Hippocampal formation (tissue), 2 donors: Measurements from ENCODE around the gene LYSMD4.
"Not testable (repeated sequence)": the region's sequence is repeated elsewhere in the genome, so short reads cannot be mapped to it uniquely, and the experiment has no call there.

Source experiments
- DNase-seq, 2 donors: peaks; one replicate each; lab custom pipeline; 2025; lab: John Stamatoyannopoulos, UW

Gene LYSMD4

GRCh38 chr15:99733268-99734039, at the start of gene LYSMD4:
Gene LYSMD4, minus strand, starts transcription at chr15:99733437. Its CDS starts 1,438 bp downstream, at chr15:99731999.
- DNase-seq: peak; percentile 96 to 98

- DNase-seq: not testable (repeated sequence)
Measured at GRCh38 chr15:99782029-99782428, 48.8 kb upstream of the LYSMD4 start.

GRCh38 chr15:99777144-99777543, 43.9 kb upstream of the LYSMD4 start:
- no peak for DNase-seq

- no peak for DNase-seq
Measured at GRCh38 chr15:99764522-99764921, 31.3 kb upstream of the LYSMD4 start.

- no peak for DNase-seq
Measured at GRCh38 chr15:99763827-99764226, 30.6 kb upstream of the LYSMD4 start.

- DNase-seq: no peak
Measured at GRCh38 chr15:99762288-99762687, 29.1 kb upstream of the LYSMD4 start.

- peak; percentile 36 to 85 for DNase-seq
Measured at GRCh38 chr15:99755692-99756409, 22.6 kb upstream of the LYSMD4 start.

GRCh38 chr15:99753066-99753465, 19.8 kb upstream of the LYSMD4 start:
- DNase-seq: no peak

GRCh38 chr15:99752556-99752955, 19.3 kb upstream of the LYSMD4 start:
- no peak for DNase-seq

- DNase-seq: not testable (repeated sequence)
Measured at GRCh38 chr15:99750326-99750725, 17.1 kb upstream of the LYSMD4 start.

- DNase-seq: no peak
Measured at GRCh38 chr15:99749386-99749785, 16.1 kb upstream of the LYSMD4 start.

- no peak for DNase-seq
Measured at GRCh38 chr15:99745370-99746086, 12.3 kb upstream of the LYSMD4 start.

- no peak for DNase-seq
Measured at GRCh38 chr15:99744142-99744541, 10.9 kb upstream of the LYSMD4 start.

GRCh38 chr15:99741835-99742234, 8.6 kb upstream of the LYSMD4 start:
- no peak for DNase-seq

GRCh38 chr15:99738021-99738847, 5.0 kb upstream of the LYSMD4 start:
- DNase-seq: no peak

- DNase-seq: no peak
Measured at GRCh38 chr15:99736702-99737101, 3.5 kb upstream of the LYSMD4 start.

- no peak for DNase-seq
Measured at GRCh38 chr15:99735868-99736267, 2.6 kb upstream of the LYSMD4 start.

- DNase-seq: no peak
Measured at GRCh38 chr15:99734575-99734974, 1.3 kb upstream of the LYSMD4 start.

GRCh38 chr15:99734040-99734291, 729 bp upstream of the LYSMD4 start:
- not testable (repeated sequence) for DNase-seq

- DNase-seq: no peak
Measured at GRCh38 chr15:99732751-99733267, 428 bp downstream of the LYSMD4 start.

- DNase-seq: no peak
Measured at GRCh38 chr15:99732124-99732750, 1.0 kb downstream of the LYSMD4 start.
